ENCODE results near the gene GGT1. TPM values are rescaled to one million over a fixed set of nuclear protein-coding genes. Genes with fewer than 3 reads are reported as not detected.

GGT1 gene
- total and polyA plus RNA-seq, 9 donors, result 1.6 to 6.2 (median 3.5) TPM

- Histone ChIP-seq H3K36me3 (no peaks in the 10 kb centered on the region), H3K27me3 (no peaks in the 10 kb centered on the region), H3K27ac (no peak overlapping the region), H3K9me3 (no peaks in the 10 kb centered on the region), H3K4me3 (no peak overlapping the region), H3K4me1 (ENCODE audit: insufficient read depth) (peaks cover 6% of the 10 kb centered on the region)
- DNase-seq, result no peak
- intact Hi-C loops (cut with DNase I), result no loop called here
- no peak for TF ChIP-seq POLR2A (IDR thresholded peaks at IDR 0.05)
- TF ChIP-seq EP300 (IDR thresholded peaks at IDR 0.05), result no peak
- TF ChIP-seq CTCF (IDR thresholded peaks at IDR 0.05), result no peak
- 35 to 43% (median 40%) methylated on average over 4 of the region's 4 CpGs for WGBS, 3 donors
These were observed 43.5 kb upstream of the GGT1 start for GRCh38 chr22:24559471-24559870.

- Histone ChIP-seq H3K4me1 (ENCODE audit: insufficient read depth) (no peaks in the 10 kb centered on the region), H3K9me3 (no peaks in the 10 kb centered on the region), H3K27me3 (no peaks in the 10 kb centered on the region), H3K4me3 (no peak overlapping the region), H3K36me3 (no peaks in the 10 kb centered on the region), H3K27ac (no peak overlapping the region)
- intact Hi-C loops (cut with DNase I), result no loop called here
- no peak for DNase-seq
- WGBS, 3 donors, result 86 to 94% (median 91%) methylated on average over 2 of the region's 2 CpGs
- TF ChIP-seq CTCF (IDR thresholded peaks at IDR 0.05) (no peak), POLR2A (IDR thresholded peaks at IDR 0.05) (no peak), EP300 (IDR thresholded peaks at IDR 0.05) (no peak)
These were observed 39.7 kb upstream of the GGT1 start for GRCh38 chr22:24563246-24563645.

- DNase-seq, result no peak
- intact Hi-C loops (cut with DNase I), result no loop called here
- WGBS, 3 donors, result 47 to 68% (median 56%) methylated on average over 2 of the region's 2 CpGs
- H3K9me3 ChIP-seq, result no peaks in the 10 kb centered on the region
- no peaks in the 10 kb centered on the region for H3K27me3 ChIP-seq
- TF ChIP-seq EP300 (IDR thresholded peaks at IDR 0.05), result no peak
- no peak for TF ChIP-seq POLR2A (IDR thresholded peaks at IDR 0.05)
- TF ChIP-seq CTCF (IDR thresholded peaks at IDR 0.05), result no peak
- no peaks in the 10 kb centered on the region for H3K36me3 ChIP-seq
- H3K4me3 ChIP-seq, result no peak overlapping the region
- H3K4me1 ChIP-seq (ENCODE audit: insufficient read depth), result no peaks in the 10 kb centered on the region
- H3K27ac ChIP-seq, result no peak overlapping the region
These were observed 38.5 kb upstream of the GGT1 start for GRCh38 chr22:24564376-24565058.

GRCh38 chr22:24565077-24565476, 37.9 kb upstream of the GGT1 start:
- Histone ChIP-seq H3K36me3 (no peaks in the 10 kb centered on the region), H3K9me3 (no peaks in the 10 kb centered on the region), H3K27me3 (no peaks in the 10 kb centered on the region), H3K4me3 (no peak overlapping the region), H3K4me1 (ENCODE audit: insufficient read depth) (no peaks in the 10 kb centered on the region), H3K27ac (no peak overlapping the region)
- no peak for TF ChIP-seq CTCF (IDR thresholded peaks at IDR 0.05)
- TF ChIP-seq EP300 (IDR thresholded peaks at IDR 0.05), result no peak
- no peak for TF ChIP-seq POLR2A (IDR thresholded peaks at IDR 0.05)
- intact Hi-C loops (cut with DNase I), result no loop called here
- no peak for DNase-seq
- 90 to 94% (median 90%) methylated on average over 2 of the region's 2 CpGs for WGBS, 3 donors
